ENCODE data around the gene CNIH2.

DNA sequence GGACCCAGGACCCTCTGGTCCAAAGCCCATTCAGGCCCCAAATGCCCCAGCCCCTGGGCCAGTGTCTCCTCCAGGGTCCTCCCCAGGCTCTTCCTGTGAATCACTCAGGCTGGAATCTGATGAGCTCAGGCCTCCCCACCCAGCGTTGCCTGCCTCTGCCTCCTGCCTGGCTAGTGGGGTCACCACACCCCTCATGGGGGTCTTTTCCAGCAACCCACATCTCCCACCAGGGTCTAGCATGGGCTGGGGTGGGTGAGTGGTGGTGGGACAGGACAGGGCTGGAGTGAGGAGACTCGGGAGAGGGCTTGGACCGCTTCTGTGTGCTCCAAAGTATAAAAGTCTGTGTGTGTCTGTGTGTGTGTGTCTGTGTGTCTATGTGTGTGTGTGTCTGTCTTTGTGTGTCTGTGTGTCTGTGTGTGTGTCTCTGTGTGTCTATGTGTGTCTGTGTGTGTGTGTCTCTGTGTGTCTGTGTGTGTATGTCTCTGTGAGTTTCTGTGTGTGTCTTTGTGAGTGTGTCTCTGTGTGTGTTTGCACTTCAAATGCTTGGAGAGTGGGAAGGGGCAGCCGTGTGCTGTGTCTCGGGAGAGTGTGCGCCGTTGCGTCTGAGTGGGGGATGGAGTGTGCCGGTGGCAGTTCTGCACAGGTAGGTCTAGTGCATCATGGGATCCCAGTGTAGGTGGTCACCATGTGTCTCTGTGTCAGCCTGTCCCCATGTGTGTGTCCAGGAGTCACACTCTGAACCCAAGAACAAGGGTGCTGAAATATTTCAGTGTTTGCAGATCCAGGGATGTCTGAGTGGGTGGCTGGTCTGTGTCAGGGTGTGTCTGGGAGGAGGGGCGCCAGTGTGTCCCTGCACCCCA lies 49.4 kb downstream of the CNIH2 start:
- TF ChIP-seq, protein P1, sequence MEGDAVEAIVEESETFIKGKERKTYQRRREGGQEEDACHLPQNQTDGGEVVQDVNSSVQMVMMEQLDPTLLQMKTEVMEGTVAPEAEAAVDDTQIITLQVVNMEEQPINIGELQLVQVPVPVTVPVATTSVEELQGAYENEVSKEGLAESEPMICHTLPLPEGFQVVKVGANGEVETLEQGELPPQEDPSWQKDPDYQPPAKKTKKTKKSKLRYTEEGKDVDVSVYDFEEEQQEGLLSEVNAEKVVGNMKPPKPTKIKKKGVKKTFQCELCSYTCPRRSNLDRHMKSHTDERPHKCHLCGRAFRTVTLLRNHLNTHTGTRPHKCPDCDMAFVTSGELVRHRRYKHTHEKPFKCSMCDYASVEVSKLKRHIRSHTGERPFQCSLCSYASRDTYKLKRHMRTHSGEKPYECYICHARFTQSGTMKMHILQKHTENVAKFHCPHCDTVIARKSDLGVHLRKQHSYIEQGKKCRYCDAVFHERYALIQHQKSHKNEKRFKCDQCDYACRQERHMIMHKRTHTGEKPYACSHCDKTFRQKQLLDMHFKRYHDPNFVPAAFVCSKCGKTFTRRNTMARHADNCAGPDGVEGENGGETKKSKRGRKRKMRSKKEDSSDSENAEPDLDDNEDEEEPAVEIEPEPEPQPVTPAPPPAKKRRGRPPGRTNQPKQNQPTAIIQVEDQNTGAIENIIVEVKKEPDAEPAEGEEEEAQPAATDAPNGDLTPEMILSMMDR (IDR thresholded peaks at IDR 0.05) = no peak
- no peak for TF ChIP-seq POLR2A (IDR thresholded peaks at IDR 0.05)
- no peak for TF ChIP-seq POLR2AphosphoS5 (IDR thresholded peaks at IDR 0.05)

Data from prostate gland (tissue), 2 donors.